A549 (cell line): Measurements from ENCODE around the gene C12orf42. TPM values are rescaled to one million over a fixed set of nuclear protein-coding genes. Genes with fewer than 3 reads are reported as not detected.

ENCODE experiments used
- ATAC-seq, 2 experiments: fragments of 200-7000 bp in 1 of 2; fragments of >200 bp in 1 of 2; cut with Nextera tagmentation in 1 of 2; cut with Tn5 transposase in 1 of 2; 3 replicates each; pipeline versions ENCODE4 v1.8.0 to v1.9.1; 2018 to 2020; ENCODE audit warnings: mild to moderate bottlenecking in 1 of 2, moderate library complexity in 1 of 2
- CTCF ChIA-PET: fragments of 300-600 bp; sonication (Branson Sonifier 250); formaldehyde crosslinking; extraction: SDS; loops from one replicate; lab custom pipeline; 2021; ENCODE audit warnings: antibody characterized with exemption, inconsistent platforms; lab: Yijun Ruan, JAX
- POLR2A ChIA-PET: fragments of 350-600 bp; formaldehyde crosslinking; extraction: SDS; loops from one replicate; lab custom pipeline; 2021; ENCODE audit warnings: antibody characterized with exemption, inconsistent platforms; lab: Yijun Ruan, JAX
- DNase-seq, 2 experiments: peaks; one replicate each; pipeline versions ENCODE4 v3.0.0 to v3.0.0-alpha.2; 2011 to 2016; ENCODE audit warnings: low read depth in 1 of 2, low spot score in 1 of 2
- FAIRE-seq: peaks from 2 replicates; lab custom pipeline; 2011; peaks lifted over from hg19 to GRCh38; lab: Jason Lieb, UNC
- H3K27ac ChIP-seq, 2 experiments: fragments of >200 bp; sonication (Bioruptor Twin); formaldehyde crosslinking; 3 replicates each; pipeline ENCODE4 v1.5.1; 2016 to 2017
- H3K4me1 ChIP-seq: fragments of >200 bp; sonication (Bioruptor Twin); formaldehyde crosslinking; 3 replicates; pipeline ENCODE4 v1.6.1; 2016
- H3K4me2 ChIP-seq: fragments of >200 bp; sonication (Bioruptor Twin); formaldehyde crosslinking; 3 replicates; pipeline ENCODE4 v1.6.1; 2016
- H3K4me3 ChIP-seq: fragments of >200 bp; sonication (Bioruptor Twin); formaldehyde crosslinking; 3 replicates; pipeline ENCODE4 v1.5.1; 2016
- H3K9me3 ChIP-seq: fragments of >200 bp; sonication (Bioruptor Twin); formaldehyde crosslinking; 3 replicates; pipeline ENCODE4 v1.6.1; 2016
- ATOH8 ChIP-seq: fragments of 250-450 bp; sonication (Bioruptor Pico); IDR thresholded peaks from 2 replicates; pipeline ENCODE4 v1.5.0; 2020; ENCODE audit warnings: low read depth, mild to moderate bottlenecking, moderate library complexity
- BHLHE40 ChIP-seq: IDR thresholded peaks from 2 replicates; pipeline ENCODE4 v1.6.1; 2012; ENCODE audit warnings: low read depth, low read length, inconsistent platforms
- CBX8 ChIP-seq: fragments of 200-600 bp; sonication (generic); IDR thresholded peaks from 2 replicates; pipeline ENCODE4 v1.6.1; 2016
- CTCF ChIP-seq: fragments of >200 bp; sonication (Bioruptor Twin); formaldehyde crosslinking; IDR thresholded peaks from 3 replicates; pipeline ENCODE4 v1.5.1; 2016
- EHF ChIP-seq: fragments of 250-450 bp; sonication (Bioruptor Pico); IDR thresholded peaks from 2 replicates; pipeline ENCODE4 v1.5.0; 2020; ENCODE audit warnings: mild to moderate bottlenecking
- ELK1 ChIP-seq: fragments of 150-350 bp; IDR thresholded peaks from 2 replicates; pipeline ENCODE4 v1.6.1; 2014; ENCODE audit warnings: low read depth, mild to moderate bottlenecking, low read length
- EP300 ChIP-seq, 2 experiments: fragments of >200 bp; sonication (Bioruptor Twin); formaldehyde crosslinking; IDR thresholded peaks; 2 replicates in 1 of 2; 3 replicates in 1 of 2; pipeline ENCODE4 v1.6.1; 2016 to 2017
- GATA3 ChIP-seq: IDR thresholded peaks from 2 replicates; pipeline ENCODE4 v1.6.1; 2012; ENCODE audit warnings: borderline replicate concordance
- HDAC2 ChIP-seq: fragments of 200-600 bp; sonication (generic); IDR thresholded peaks from 2 replicates; pipeline ENCODE4 v1.6.1; 2016
- HES2 ChIP-seq: fragments of >200 bp; sonication (Bioruptor Twin); formaldehyde crosslinking; IDR thresholded peaks from 2 replicates; pipeline ENCODE4 v1.6.1; 2016
- HEYL ChIP-seq: fragments of 250-450 bp; sonication (Bioruptor Pico); IDR thresholded peaks from 2 replicates; pipeline ENCODE4 v1.8.0; 2021; ENCODE audit warnings: mild to moderate bottlenecking, moderate library complexity
- HMGXB4 ChIP-seq: fragments of 250-450 bp; sonication (Bioruptor Pico); IDR thresholded peaks from 2 replicates; pipeline ENCODE4 v1.5.0; 2021; ENCODE audit warnings: mild to moderate bottlenecking, moderate library complexity, borderline replicate concordance
- HOXB13 ChIP-seq: fragments of 250-450 bp; sonication (Bioruptor Pico); IDR thresholded peaks from 2 replicates; pipeline ENCODE4 v1.5.0; 2020; ENCODE audit warnings: low read depth, mild to moderate bottlenecking, moderate library complexity
- JUN ChIP-seq, 2 experiments: fragments of >200 bp; sonication (Bioruptor Twin); formaldehyde crosslinking; IDR thresholded peaks; 2 replicates in 1 of 2; 3 replicates in 1 of 2; pipeline ENCODE4 v1.6.1; 2016 to 2017
- MAFK ChIP-seq: fragments of 450-650 bp; IDR thresholded peaks from 2 replicates; pipeline ENCODE4 v1.6.1; 2014; ENCODE audit not compliant: partially characterized antibody
- MAX ChIP-seq: IDR thresholded peaks from 2 replicates; pipeline ENCODE4 v1.6.1; 2012
- NFE2L2 ChIP-seq: fragments of 150-350 bp; conservative IDR thresholded peaks from 2 replicates; pipeline ENCODE4 v1.6.1; 2014; ENCODE audit warnings: low read length
- NPAS2 ChIP-seq: fragments of 250-450 bp; sonication (Bioruptor Pico); IDR thresholded peaks from 2 replicates; pipeline ENCODE4 v1.8.0; 2022; ENCODE audit warnings: mild to moderate bottlenecking, moderate library complexity, borderline replicate concordance
- PBX3 ChIP-seq: IDR thresholded peaks from 2 replicates; pipeline ENCODE4 v1.6.1; 2012
- POLR2A ChIP-seq: IDR thresholded peaks from 2 replicates; pipeline ENCODE4 v1.6.1; 2012; ENCODE audit warnings: mild to moderate bottlenecking, low read length
- POLR2AphosphoS2 ChIP-seq: conservative IDR thresholded peaks from 2 replicates; pipeline ENCODE4 v1.6.1; 2012; ENCODE audit warnings: low read length, improper control_type of control experiment, inconsistent platforms
- RAD21 ChIP-seq, 2 experiments: fragments of >200 bp in 1 of 2; sonication (Bioruptor Twin) in 1 of 2; formaldehyde crosslinking in 1 of 2; IDR thresholded peaks in 1 of 2; conservative IDR thresholded peaks in 1 of 2; 2 replicates in 1 of 2; 3 replicates in 1 of 2; pipeline ENCODE4 v1.6.1; 2012 to 2018; ENCODE audit warnings: inconsistent platforms in 1 of 2
- RCOR1 ChIP-seq: fragments of 150-350 bp; IDR thresholded peaks from 2 replicates; pipeline ENCODE4 v1.6.1; 2014; ENCODE audit warnings: antibody characterized with exemption, low read length, low read depth
- REST ChIP-seq: fragments of 200-600 bp; sonication (generic); IDR thresholded peaks from 2 replicates; pipeline ENCODE4 v1.6.1; 2016; ENCODE audit warnings: antibody characterized with exemption, mild to moderate bottlenecking, moderate library complexity
- TP53 ChIP-seq: fragments of 250-450 bp; sonication (Bioruptor Pico); IDR thresholded peaks from 2 replicates; pipeline ENCODE4 v1.5.0; 2021; ENCODE audit warnings: mild to moderate bottlenecking, moderate library complexity
- ZFP36 ChIP-seq: fragments of 450-650 bp; IDR thresholded peaks from 2 replicates; pipeline ENCODE4 v1.6.1; 2014; ENCODE audit warnings: borderline replicate concordance; ENCODE audit not compliant: partially characterized antibody
- WGBS: methylation state at CpG from one replicate; pipeline ENCODE4 v1.1.6; 2017; ENCODE audit errors: missing lambda C conversion rate; 5-methylcytosine and 5-hydroxymethylcytosine counted together
- polyA plus RNA-seq, 4 experiments: library from polyadenylated mRNA; depleted of rRNA in 3 of 4; stranded (reverse); fragments of >200 nt; fragmentation: RNase III in 1 of 4; extraction: RNeasy Plus Mini Kit Qiagen cat#74134 plus additional on column Dnase treatment in 1 of 4; gene quantifications; 2 replicates in 3 of 4; 3 replicates in 1 of 4; pipeline ENCODE4 v1.2.3, GENCODE V29; 2011 to 2017

C12orf42 gene
- polyA plus RNA-seq, 2 of the 4 experiments (the other 2 are of a cell fraction), result not detected

- H3K9me3 ChIP-seq, result 0 out of 3 replicates have a peak, but pooled peaks cover 4% of the 10 kb centered on the region
- H3K4me1 ChIP-seq, result peaks cover 4% of the 10 kb centered on the region; the same call in 1 of the 3 replicates
- ChIA-PET CTCF (interaction anchor here (0.5 to 9.8 kb wide), 3 partner anchors 52 to 1897 kb away, joined by 3 to 134 read pairs (median 3); no protein-coding TSS in a partner anchor), POLR2A (no interaction called here)
- TF ChIP-seq NPAS2, result no peak
- TF ChIP-seq CTCF, result no peak
- no peak for TF ChIP-seq NFE2L2
- TF ChIP-seq HDAC2, result no peak
- no peak for TF ChIP-seq RAD21 (conservative IDR thresholded peaks at IDR 0.05 in 1 of 2, IDR thresholded peaks at IDR 0.05 in 1 of 2)
- TF ChIP-seq HOXB13 (CRISPR knock-in tag), result no peak
- no peak for TF ChIP-seq BHLHE40
- no peak for TF ChIP-seq JUN (IDR thresholded peaks at IDR 0.05)
- TF ChIP-seq GATA3, result no peak
- no peak for TF ChIP-seq ZFP36
- TF ChIP-seq EHF (CRISPR knock-in tag), result no peak
- no peak for TF ChIP-seq EP300 (IDR thresholded peaks at IDR 0.05)
- TF ChIP-seq CBX8, result no peak
- no peak for TF ChIP-seq TP53 (CRISPR knock-in tag)
- no peak for TF ChIP-seq HMGXB4 (CRISPR knock-in tag)
- no peak for TF ChIP-seq POLR2A
- TF ChIP-seq RCOR1, result no peak
- TF ChIP-seq ELK1, result no peak
- TF ChIP-seq ATOH8 (CRISPR knock-in tag), result no peak
- no peak for TF ChIP-seq HEYL (CRISPR knock-in tag)
- no peak overlapping the region for H3K27ac ChIP-seq
- H3K4me3 ChIP-seq, result no peak overlapping the region
- no peak for ATAC-seq
- no peak overlapping the region for H3K4me2 ChIP-seq
- no peak for FAIRE-seq
- WGBS, result 79% methylated on average over 5 of the region's 5 CpGs
- DNase-seq, result no peak
Measured at GRCh38 chr12:103494051-103494733, 1.6 kb downstream of the C12orf42 start.

GRCh38 chr12:103493199-103493598, 2.6 kb downstream of the C12orf42 start:
- 0 out of 3 replicates have a peak, but pooled peaks cover 3% of the 10 kb centered on the region for H3K4me1 ChIP-seq
- FAIRE-seq, result no peak
- POLR2A ChIA-PET, result no interaction called here
- no peak overlapping the region for H3K27ac ChIP-seq
- no peak overlapping the region for H3K4me3 ChIP-seq
- peaks cover 6% of the 10 kb centered on the region; the same call in 1 of the 3 replicates for H3K9me3 ChIP-seq
- 56% methylated on average over 4 of the region's 4 CpGs for WGBS
- no peak for ATAC-seq
- no peak for TF ChIP-seq PBX3
- TF ChIP-seq NFE2L2, result no peak
- no peak for TF ChIP-seq POLR2AphosphoS2
- TF ChIP-seq MAFK, result no peak
- no peak for TF ChIP-seq HEYL (CRISPR knock-in tag)
- TF ChIP-seq HES2, result no peak
- TF ChIP-seq GATA3, result no peak
- no peak for TF ChIP-seq MAX
- TF ChIP-seq REST, result no peak
- TF ChIP-seq, all 56 proteins: peak for 0
- no peak overlapping the region for H3K4me2 ChIP-seq
- CTCF ChIA-PET, result interaction anchor here (1.2 to 2.3 kb wide), 4 partner anchors 22 to 610 kb away, joined by 3 to 9 read pairs (median 4); no protein-coding TSS in a partner anchor
- DNase-seq, result no peak
